ENCODE results near the gene PHETA1. TPM values are rescaled to one million over a fixed set of nuclear protein-coding genes. Genes with fewer than 3 reads are reported as not detected.
"Not testable (repeated sequence)": the region's sequence is repeated elsewhere in the genome, so short reads cannot be mapped to it uniquely, and the experiment has no call there.

The PHETA1 gene
- total and polyA plus RNA-seq, 8 donors, result 7.2 to 20.5 (median 10.4) TPM

DNA sequence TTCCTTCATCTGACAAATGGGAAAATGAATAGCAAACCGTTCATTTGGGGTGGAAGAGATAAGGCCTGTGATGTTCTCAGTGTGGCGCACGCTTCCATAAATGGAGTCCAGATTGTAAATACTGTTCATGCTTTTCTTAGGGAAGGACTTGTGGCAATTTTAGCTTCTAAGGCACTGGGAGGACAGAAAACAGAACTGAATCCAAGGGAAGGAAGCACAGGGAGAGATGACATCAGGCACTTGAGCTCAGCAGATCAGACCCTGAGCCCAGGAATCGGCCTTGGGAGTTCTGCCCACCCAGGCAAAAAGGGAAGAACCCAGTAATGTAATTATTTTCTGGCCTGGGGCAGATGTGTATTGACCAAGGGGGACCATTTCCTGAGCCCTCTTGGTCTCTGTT, 29.6 kb upstream of the PHETA1 start:
- H3K27ac ChIP-seq, result peak overlapping the region; percentile 13 to 63
- intact Hi-C loops (cut with DNase I), result loop anchor here in 1 of 2 donors (5.0 kb wide), 1 partner anchor 54 kb away; no protein-coding TSS in a partner anchor
- TF ChIP-seq, protein P1, sequence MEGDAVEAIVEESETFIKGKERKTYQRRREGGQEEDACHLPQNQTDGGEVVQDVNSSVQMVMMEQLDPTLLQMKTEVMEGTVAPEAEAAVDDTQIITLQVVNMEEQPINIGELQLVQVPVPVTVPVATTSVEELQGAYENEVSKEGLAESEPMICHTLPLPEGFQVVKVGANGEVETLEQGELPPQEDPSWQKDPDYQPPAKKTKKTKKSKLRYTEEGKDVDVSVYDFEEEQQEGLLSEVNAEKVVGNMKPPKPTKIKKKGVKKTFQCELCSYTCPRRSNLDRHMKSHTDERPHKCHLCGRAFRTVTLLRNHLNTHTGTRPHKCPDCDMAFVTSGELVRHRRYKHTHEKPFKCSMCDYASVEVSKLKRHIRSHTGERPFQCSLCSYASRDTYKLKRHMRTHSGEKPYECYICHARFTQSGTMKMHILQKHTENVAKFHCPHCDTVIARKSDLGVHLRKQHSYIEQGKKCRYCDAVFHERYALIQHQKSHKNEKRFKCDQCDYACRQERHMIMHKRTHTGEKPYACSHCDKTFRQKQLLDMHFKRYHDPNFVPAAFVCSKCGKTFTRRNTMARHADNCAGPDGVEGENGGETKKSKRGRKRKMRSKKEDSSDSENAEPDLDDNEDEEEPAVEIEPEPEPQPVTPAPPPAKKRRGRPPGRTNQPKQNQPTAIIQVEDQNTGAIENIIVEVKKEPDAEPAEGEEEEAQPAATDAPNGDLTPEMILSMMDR (IDR thresholded peaks at IDR 0.05), result no peak
- H3K9me3 ChIP-seq, result no peaks in the 10 kb centered on the region
- peaks cover 0 to 65% of the 10 kb centered on the region in 2 donors for H3K4me1 ChIP-seq
- no peak for DNase-seq
- peak; percentile 3 for ATAC-seq
- no peak overlapping the region for H3K4me3 ChIP-seq
- H3K27me3 ChIP-seq, result no peaks in the 10 kb centered on the region
- H3K36me3 ChIP-seq, result no peaks in the 10 kb centered on the region

GRCh38 chr12:111396726-111397445, 28.0 kb upstream of the PHETA1 start:
- TF ChIP-seq, protein P1 (IDR thresholded peaks at IDR 0.05), result peak; percentile 98 to 99
- no peaks in the 10 kb centered on the region for H3K9me3 ChIP-seq
- H3K4me1 ChIP-seq, result peaks cover 0 to 51% of the 10 kb centered on the region in 2 donors
- peak overlapping the region in 1 of 2 donors; percentile 63 for H3K27ac ChIP-seq
- DNase-seq (peak; percentile 75 to 99 (median 87)), ATAC-seq (peak; percentile 92)
- no peaks in the 10 kb centered on the region for H3K36me3 ChIP-seq
- intact Hi-C loops (cut with DNase I), result loop anchor here in 1 of 2 donors (5.0 kb wide), 1 partner anchor 55 kb away; no protein-coding TSS in a partner anchor
- H3K4me3 ChIP-seq, result peak overlapping the region; percentile 8 to 19
- H3K27me3 ChIP-seq, result no peaks in the 10 kb centered on the region

- Histone ChIP-seq H3K4me1 (peaks cover 0 to 51% of the 10 kb centered on the region in 2 donors), H3K27ac (peak overlapping the region in 1 of 2 donors; percentile 63)
- DNase-seq, H3K9me3 ChIP-seq, H3K4me3 ChIP-seq, H3K36me3 ChIP-seq, ATAC-seq, H3K27me3 ChIP-seq: not testable (repeated sequence)
- intact Hi-C loops (cut with DNase I), result loop anchor here in 1 of 2 donors (5.0 kb wide), 1 partner anchor 56 kb away; no protein-coding TSS in a partner anchor
Measured at GRCh38 chr12:111396271-111396670, 27.4 kb upstream of the PHETA1 start.

GRCh38 chr12:111395336-111396187, 26.7 kb upstream of the PHETA1 start:
- no peaks in the 10 kb centered on the region for H3K36me3 ChIP-seq
- TF ChIP-seq, protein P1 (IDR thresholded peaks at IDR 0.05), result no peak
- H3K27me3 ChIP-seq, result no peaks in the 10 kb centered on the region
- peaks cover 0 to 51% of the 10 kb centered on the region in 2 donors for H3K4me1 ChIP-seq
- H3K4me3 ChIP-seq, result no peak overlapping the region
- intact Hi-C loops (cut with DNase I), result loop anchor here in 1 of 2 donors (5.0 kb wide), 1 partner anchor 57 kb away; no protein-coding TSS in a partner anchor
- ATAC-seq (no peak), DNase-seq (no peak)
- no peak overlapping the region for H3K27ac ChIP-seq
- no peaks in the 10 kb centered on the region for H3K9me3 ChIP-seq

DNA sequence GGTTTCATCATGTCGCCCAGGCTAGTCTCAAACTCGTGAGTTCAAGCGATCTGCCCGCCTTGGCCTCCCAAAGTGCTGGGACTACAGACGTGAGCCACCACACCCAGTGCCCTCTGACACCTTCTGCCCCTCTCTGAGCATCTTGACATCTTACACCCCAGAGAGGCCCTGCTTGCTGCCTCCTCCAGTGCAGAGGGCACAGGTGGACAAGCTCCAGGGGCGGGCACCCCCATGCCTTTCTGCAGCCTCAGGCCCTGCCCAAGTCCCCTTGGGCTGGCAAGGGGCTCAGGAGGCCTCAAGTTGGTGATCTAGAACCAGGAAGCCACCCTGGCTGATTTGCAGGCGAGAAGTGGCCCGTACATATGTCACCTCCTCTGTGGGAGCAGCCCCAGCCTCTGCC, 25.6 kb upstream of the PHETA1 start:
- no peak overlapping the region for H3K27ac ChIP-seq
- H3K4me1 ChIP-seq, result peaks cover 0 to 44% of the 10 kb centered on the region in 2 donors
- ATAC-seq (no peak), DNase-seq (no peak)
- TF ChIP-seq, protein P1 (IDR thresholded peaks at IDR 0.05), result no peak
- H3K4me3 ChIP-seq, result no peak overlapping the region
- no peaks in the 10 kb centered on the region for H3K27me3 ChIP-seq
- intact Hi-C loops (cut with DNase I), result no loop called here
- no peaks in the 10 kb centered on the region for H3K36me3 ChIP-seq
- no peaks in the 10 kb centered on the region for H3K9me3 ChIP-seq

Data from left lung (tissue), 10 donors.